ENCODE results near the gene LINGO1. TPM values are rescaled to one million over a fixed set of nuclear protein-coding genes. Genes with fewer than 3 reads are reported as not detected.

LINGO1 gene
- total RNA-seq, 1 donor from 2014 or later: not detected

DNA sequence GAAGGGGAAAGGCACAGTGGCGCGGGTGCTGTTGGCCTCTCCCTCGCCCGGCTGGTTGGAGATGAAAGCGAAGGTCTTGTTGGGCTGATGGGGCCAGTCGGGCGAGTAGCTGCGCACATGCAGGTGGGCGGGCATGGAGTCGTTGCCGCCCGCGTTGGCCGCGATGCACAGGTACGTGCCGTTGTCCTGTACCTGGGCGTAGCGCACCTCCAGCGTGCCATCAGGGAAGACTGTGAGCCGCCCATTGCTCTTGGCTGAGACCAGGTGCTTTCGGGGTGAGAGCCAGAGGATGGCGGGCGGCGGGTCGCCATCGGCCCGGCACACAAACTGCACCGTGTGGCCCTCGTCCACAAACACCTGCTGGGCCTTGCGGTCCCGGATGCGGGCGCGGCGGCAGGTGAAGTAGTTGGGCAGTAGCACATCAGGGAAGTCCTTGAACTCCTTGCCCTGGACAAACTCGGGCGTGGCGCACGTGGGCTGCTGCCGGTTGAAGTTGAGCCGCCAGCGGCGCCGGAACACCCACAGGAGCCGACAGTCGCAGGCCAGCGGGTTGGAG lies 18.4 kb downstream of the LINGO1 start:
- Mint-ChIP-seq H3K4me3 (no peak overlapping the region), H3K27ac (no peak overlapping the region), H3K4me1 (ENCODE audit: low read depth) (no peaks in the 10 kb centered on the region), H3K36me3 (ENCODE audit: low read depth) (no peaks in the 10 kb centered on the region), H3K9me3 (no peaks in the 10 kb centered on the region), H3K27me3 (ENCODE audit: insufficient read depth) (no peaks in the 10 kb centered on the region)
- intact Hi-C loops (cut with micrococcal nuclease): no loop called here
- no peak for DNase-seq (ENCODE audit: low spot score)

DNA sequence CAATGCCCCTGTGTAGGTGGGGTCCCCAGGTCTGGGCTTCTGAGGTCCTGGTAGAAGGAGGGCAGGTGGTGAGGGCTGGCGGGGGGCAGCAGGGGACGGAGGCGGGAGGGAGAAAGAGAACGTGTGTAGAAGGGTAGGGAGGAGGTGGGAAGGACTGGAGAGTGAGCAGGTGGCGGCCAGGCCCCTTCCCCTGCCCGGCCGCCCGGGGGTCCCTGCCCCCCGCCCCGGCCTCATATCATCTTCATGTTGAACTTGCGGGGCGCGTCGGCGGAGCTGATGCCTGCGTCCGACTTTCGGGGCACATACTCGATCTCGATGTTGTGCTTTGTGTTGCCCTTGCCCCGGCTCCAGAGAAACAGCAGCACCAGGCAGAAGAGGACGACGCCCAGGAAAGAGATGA lies 18.9 kb downstream of the LINGO1 start:
- Mint-ChIP-seq H3K36me3 (ENCODE audit: low read depth) (no peaks in the 10 kb centered on the region), H3K9me3 (no peaks in the 10 kb centered on the region), H3K4me3 (no peak overlapping the region), H3K27me3 (ENCODE audit: insufficient read depth) (no peaks in the 10 kb centered on the region), H3K4me1 (ENCODE audit: low read depth) (no peaks in the 10 kb centered on the region), H3K27ac (no peak overlapping the region)
- intact Hi-C loops (cut with micrococcal nuclease): no loop called here
- no peak for DNase-seq (ENCODE audit: low spot score)

GRCh38 chr15:77612958-77613601 lies 19.6 kb downstream of the LINGO1 start:
- H3K4me3 Mint-ChIP-seq: no peak overlapping the region

GRCh38 chr15:77611767-77612166 lies 20.9 kb downstream of the LINGO1 start:
- intact Hi-C loops (cut with micrococcal nuclease): no loop called here

More at GRCh38 chr15:77612958-77613601, 19.6 kb downstream of the LINGO1 start:
- DNase-seq (ENCODE audit: low spot score): no peak
- H3K36me3 Mint-ChIP-seq (ENCODE audit: low read depth): no peaks in the 10 kb centered on the region
- no peaks in the 10 kb centered on the region for H3K27me3 Mint-ChIP-seq (ENCODE audit: insufficient read depth)
- no peaks in the 10 kb centered on the region for H3K4me1 Mint-ChIP-seq (ENCODE audit: low read depth)
- H3K27ac Mint-ChIP-seq: no peak overlapping the region
- intact Hi-C loops (cut with micrococcal nuclease): no loop called here
- no peaks in the 10 kb centered on the region for H3K9me3 Mint-ChIP-seq

GRCh38 chr15:77610731-77611130 lies 22.0 kb downstream of the LINGO1 start:
- H3K4me1 Mint-ChIP-seq (ENCODE audit: low read depth): no peaks in the 10 kb centered on the region
- no peaks in the 10 kb centered on the region for H3K9me3 Mint-ChIP-seq
- no peak overlapping the region for H3K4me3 Mint-ChIP-seq

More at GRCh38 chr15:77611767-77612166, 20.9 kb downstream of the LINGO1 start:
- no peak overlapping the region for H3K4me3 Mint-ChIP-seq
- no peak for DNase-seq (ENCODE audit: low spot score)
- H3K27ac Mint-ChIP-seq: no peak overlapping the region
- no peaks in the 10 kb centered on the region for H3K36me3 Mint-ChIP-seq (ENCODE audit: low read depth)
- no peaks in the 10 kb centered on the region for H3K27me3 Mint-ChIP-seq (ENCODE audit: insufficient read depth)
- H3K4me1 Mint-ChIP-seq (ENCODE audit: low read depth): no peaks in the 10 kb centered on the region
- H3K9me3 Mint-ChIP-seq: no peaks in the 10 kb centered on the region

DNA sequence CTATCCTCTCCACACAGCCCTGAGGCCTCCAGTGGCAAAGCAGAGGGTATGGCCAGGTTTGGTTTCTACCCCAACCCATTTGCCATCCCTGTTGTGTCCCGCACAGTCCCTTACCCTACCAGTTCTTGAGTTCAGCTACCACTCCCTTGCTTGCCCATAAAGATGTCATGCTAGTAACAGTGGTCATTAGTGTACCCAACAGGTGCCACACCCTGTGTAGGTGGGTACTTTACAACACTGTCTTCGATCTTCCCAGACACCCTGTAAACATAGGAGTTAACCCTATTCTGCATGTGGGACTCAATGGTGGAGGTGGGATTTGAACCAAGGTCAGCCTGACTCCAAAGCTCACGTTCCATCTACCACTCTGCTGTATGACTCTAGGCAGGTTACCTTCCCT lies 23.2 kb downstream of the LINGO1 start:
- Mint-ChIP-seq H3K9me3 (no peaks in the 10 kb centered on the region), H3K36me3 (ENCODE audit: low read depth) (no peaks in the 10 kb centered on the region), H3K4me3 (no peak overlapping the region), H3K27me3 (ENCODE audit: insufficient read depth) (peaks cover 4% of the 10 kb centered on the region), H3K27ac (no peak overlapping the region), H3K4me1 (ENCODE audit: low read depth) (no peaks in the 10 kb centered on the region)
- intact Hi-C loops (cut with micrococcal nuclease): no loop called here
- no peak for DNase-seq (ENCODE audit: low spot score)

More at GRCh38 chr15:77610731-77611130, 22.0 kb downstream of the LINGO1 start:
- Mint-ChIP-seq H3K27me3 (ENCODE audit: insufficient read depth) (no peaks in the 10 kb centered on the region), H3K36me3 (ENCODE audit: low read depth) (no peaks in the 10 kb centered on the region), H3K27ac (no peak overlapping the region)
- intact Hi-C loops (cut with micrococcal nuclease): no loop called here
- no peak for DNase-seq (ENCODE audit: low spot score)

DNA sequence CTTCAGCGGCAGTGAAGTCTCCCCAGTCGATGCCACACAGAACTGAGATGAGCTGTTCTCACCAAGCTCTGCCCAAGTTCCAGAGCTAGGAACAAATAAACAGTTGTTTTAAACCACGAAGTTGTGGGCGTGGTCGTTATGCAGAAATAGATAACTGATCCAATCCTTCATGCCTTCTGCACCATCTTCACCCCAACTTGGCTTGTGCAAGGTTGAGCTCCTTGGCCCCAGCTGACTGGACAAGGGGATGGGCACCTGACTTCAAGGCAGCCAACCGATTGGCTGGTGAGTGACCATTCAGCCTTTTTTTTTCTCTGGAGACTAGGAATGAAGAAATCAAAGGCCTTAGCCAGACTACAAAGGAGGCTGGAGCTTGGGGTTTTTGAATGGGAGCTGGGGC lies 23.9 kb downstream of the LINGO1 start:
- Mint-ChIP-seq H3K4me3 (no peak overlapping the region), H3K9me3 (no peaks in the 10 kb centered on the region), H3K27me3 (ENCODE audit: insufficient read depth) (peaks cover 7% of the 10 kb centered on the region), H3K36me3 (ENCODE audit: low read depth) (no peaks in the 10 kb centered on the region), H3K4me1 (ENCODE audit: low read depth) (no peaks in the 10 kb centered on the region), H3K27ac (no peak overlapping the region)
- no peak for DNase-seq (ENCODE audit: low spot score)
- intact Hi-C loops (cut with micrococcal nuclease): no loop called here

- no peaks in the 10 kb centered on the region for H3K4me1 Mint-ChIP-seq (ENCODE audit: low read depth)
- intact Hi-C loops (cut with micrococcal nuclease): no loop called here
These were observed 24.8 kb downstream of the LINGO1 start for GRCh38 chr15:77607894-77608261.

DNA sequence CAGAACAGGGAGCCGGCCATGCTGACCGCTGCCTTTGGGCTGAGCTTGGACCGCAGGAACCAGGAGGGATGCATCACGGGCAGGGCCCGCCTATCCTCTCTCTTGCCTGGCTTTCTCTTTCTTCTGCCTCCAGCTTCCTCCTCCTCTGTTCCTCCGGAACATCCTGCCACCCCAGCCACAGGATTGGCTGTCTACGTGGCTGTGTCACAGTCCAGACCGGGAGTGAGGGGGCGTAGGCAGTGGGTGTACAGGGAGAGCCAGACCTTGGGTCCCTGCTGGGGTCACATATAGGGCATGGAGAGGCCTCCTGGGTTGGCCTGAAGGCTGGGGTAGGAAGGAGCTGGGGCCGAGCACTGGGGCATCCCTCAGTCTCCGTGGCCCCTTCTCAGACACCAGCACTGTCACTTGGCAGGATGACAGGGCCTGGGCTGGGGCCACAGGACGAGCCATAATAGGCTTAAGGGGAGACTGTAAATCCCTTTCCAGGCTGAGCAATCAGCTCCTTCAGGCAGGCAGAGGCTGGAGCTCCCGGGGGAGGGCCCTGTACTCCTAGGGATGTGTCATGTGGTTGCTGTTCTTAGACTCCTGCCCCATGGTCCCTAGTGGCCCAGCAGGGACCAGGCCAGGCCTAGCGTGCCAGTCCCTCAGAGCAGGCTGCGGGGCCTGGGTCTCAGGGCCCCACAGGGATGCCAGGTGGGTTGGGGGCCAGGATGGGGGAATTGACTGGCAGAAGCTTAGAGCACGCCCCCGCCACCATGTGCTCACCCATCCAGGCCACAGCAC lies 25.4 kb downstream of the LINGO1 start:
- intact Hi-C loops (cut with micrococcal nuclease): no loop called here
- Mint-ChIP-seq H3K27ac (no peak overlapping the region), H3K9me3 (no peaks in the 10 kb centered on the region), H3K4me1 (ENCODE audit: low read depth) (no peaks in the 10 kb centered on the region), H3K36me3 (ENCODE audit: low read depth) (no peaks in the 10 kb centered on the region), H3K4me3 (no peak overlapping the region), H3K27me3 (ENCODE audit: insufficient read depth) (peaks cover 7% of the 10 kb centered on the region)
- DNase-seq (ENCODE audit: low spot score): no peak

More at GRCh38 chr15:77607894-77608261, 24.8 kb downstream of the LINGO1 start:
- Mint-ChIP-seq H3K27ac (no peak overlapping the region), H3K4me3 (no peak overlapping the region), H3K9me3 (no peaks in the 10 kb centered on the region), H3K27me3 (ENCODE audit: insufficient read depth) (peaks cover 7% of the 10 kb centered on the region), H3K36me3 (ENCODE audit: low read depth) (no peaks in the 10 kb centered on the region)
- no peak for DNase-seq (ENCODE audit: low spot score)

GRCh38 chr15:77606142-77607034 lies 26.3 kb downstream of the LINGO1 start:
- no peak overlapping the region for H3K4me3 Mint-ChIP-seq
- no peak for DNase-seq (ENCODE audit: low spot score)
- no peaks in the 10 kb centered on the region for H3K4me1 Mint-ChIP-seq (ENCODE audit: low read depth)
- H3K27ac Mint-ChIP-seq: no peak overlapping the region
- H3K9me3 Mint-ChIP-seq: no peaks in the 10 kb centered on the region
- intact Hi-C loops (cut with micrococcal nuclease): no loop called here
- no peaks in the 10 kb centered on the region for H3K36me3 Mint-ChIP-seq (ENCODE audit: low read depth)
- peaks cover 7% of the 10 kb centered on the region for H3K27me3 Mint-ChIP-seq (ENCODE audit: insufficient read depth)

DNA sequence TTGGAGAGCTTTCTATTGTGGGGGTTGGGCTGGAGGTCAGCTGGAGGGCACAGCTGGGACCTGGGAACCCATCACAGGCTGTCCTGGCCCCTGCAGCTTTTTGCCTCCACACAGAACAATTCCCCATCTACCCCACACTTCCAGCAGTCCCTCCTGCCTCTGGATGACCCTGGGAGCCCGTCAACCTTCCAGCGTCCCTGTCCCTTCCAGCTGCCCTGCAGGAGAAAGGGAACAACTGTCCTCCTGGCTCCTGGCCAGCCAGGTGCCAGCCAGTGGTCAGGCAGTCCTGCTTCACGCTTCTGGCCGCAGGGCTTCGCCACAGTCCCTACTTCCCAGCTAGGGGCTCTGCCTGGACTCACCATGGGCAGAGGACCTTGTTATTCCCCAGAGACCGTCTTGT lies 27.2 kb downstream of the LINGO1 start:
- Mint-ChIP-seq H3K36me3 (ENCODE audit: low read depth) (no peaks in the 10 kb centered on the region), H3K4me3 (no peak overlapping the region), H3K9me3 (no peaks in the 10 kb centered on the region), H3K4me1 (ENCODE audit: low read depth) (no peaks in the 10 kb centered on the region), H3K27ac (no peak overlapping the region), H3K27me3 (ENCODE audit: insufficient read depth) (peaks cover 7% of the 10 kb centered on the region)
- intact Hi-C loops (cut with micrococcal nuclease): no loop called here
- no peak for DNase-seq (ENCODE audit: low spot score)

- no peaks in the 10 kb centered on the region for H3K4me1 Mint-ChIP-seq (ENCODE audit: low read depth)
- no peak overlapping the region for H3K27ac Mint-ChIP-seq
- DNase-seq (ENCODE audit: low spot score): no peak
- H3K27me3 Mint-ChIP-seq (ENCODE audit: insufficient read depth): peaks cover 7% of the 10 kb centered on the region
- no peaks in the 10 kb centered on the region for H3K36me3 Mint-ChIP-seq (ENCODE audit: low read depth)
- H3K4me3 Mint-ChIP-seq: no peak overlapping the region
- H3K9me3 Mint-ChIP-seq: no peaks in the 10 kb centered on the region
- intact Hi-C loops (cut with micrococcal nuclease): no loop called here
These were observed 27.7 kb downstream of the LINGO1 start for GRCh38 chr15:77604973-77605372.

Measured in activated T-helper 1 cell treated with anti-CD3 and anti-CD28 coated beads, Interleukin-12 subunit alpha, Interleukin-12 subunit beta, Interleukin-2, Interleukin-4 antibody, amounts not matched to agents 30 ng/mL and 10 ng/mL and 1 ng/mL, durations not matched to agents 14 hours and 24 hours and 36 hours (primary cell).